H1 (cell line): Measurements from ENCODE around the gene EPB41L4B. TPM values are rescaled to one million over a fixed set of nuclear protein-coding genes. Genes with fewer than 3 reads are reported as not detected.

Experiments used
- CTCF ChIA-PET: fragments of 300-600 bp; sonication (Branson Sonifier 250); formaldehyde crosslinking; loops from one replicate; lab custom pipeline; 2021; ENCODE audit not compliant: partially characterized antibody; lab: Charles Lee
- POLR2A ChIA-PET: fragments of 300-600 bp; sonication (Branson Sonifier 250); formaldehyde crosslinking; loops from one replicate; lab custom pipeline; 2021; ENCODE audit warnings: inconsistent platforms; ENCODE audit not compliant: partially characterized antibody; lab: Charles Lee
- DNase-seq, 2 experiments: peaks; one replicate each; pipeline versions ENCODE4 v3.0.0 to v3.0.0-alpha.2; 2010 to 2022; ENCODE audit warnings: low spot score in 2 of 2, low read depth in 1 of 2, mixed read lengths in 1 of 2
- FAIRE-seq: peaks from 2 replicates; lab custom pipeline; 2011; peaks lifted over from hg19 to GRCh38; lab: Jason Lieb, UNC
- H2AFZ ChIP-seq: 2 replicates; pipeline ENCODE4 v1.8.1; 2012; ENCODE audit warnings: low read length, inconsistent platforms
- H2AK5ac ChIP-seq: 2 replicates; pipeline ENCODE4 v1.6.1; 2013; ENCODE audit warnings: low read depth, low read length
- H2BK120ac ChIP-seq: replicated peaks from 2 replicates; pipeline ENCODE3; 2013; ENCODE audit warnings: low read depth, low read length, inconsistent platforms
- H2BK12ac ChIP-seq: 2 replicates; pipeline ENCODE4 v1.6.1; 2013; ENCODE audit warnings: low read depth, low read length
- H2BK15ac ChIP-seq: 2 replicates; pipeline ENCODE4 v1.6.1; 2013; ENCODE audit warnings: low read length
- H2BK20ac ChIP-seq: 2 replicates; pipeline ENCODE4 v1.6.1; 2013; ENCODE audit warnings: low read length
- H2BK5ac ChIP-seq: 2 replicates; pipeline ENCODE4 v1.6.1; 2013; ENCODE audit warnings: low read depth, low read length
- H3K14ac ChIP-seq: 2 replicates; pipeline ENCODE4 v1.6.1; 2013; ENCODE audit warnings: inconsistent platforms; ENCODE audit not compliant: insufficient read length
- H3K18ac ChIP-seq: 2 replicates; pipeline ENCODE4 v1.6.1; 2013; ENCODE audit warnings: low read length; ENCODE audit errors: extremely low read depth
- H3K23ac ChIP-seq: 2 replicates; pipeline ENCODE4 v1.6.1; 2013; ENCODE audit warnings: inconsistent platforms; ENCODE audit not compliant: insufficient read length
- H3K23me2 ChIP-seq: 2 replicates; pipeline ENCODE4 v1.6.1; 2013; ENCODE audit warnings: low read depth, low read length
- H3K27ac ChIP-seq: 2 replicates; pipeline ENCODE4 v1.6.1; 2011; ENCODE audit warnings: low read depth, low read length, inconsistent platforms
- H3K27me3 ChIP-seq, 4 experiments: replicated peaks in 1 of 4; 1 replicate in 1 of 4; 2 replicates in 3 of 4; pipeline versions ENCODE4 v1.6.1 to v1.8.1; 2011 to 2013; ENCODE audit warnings: low read length in 3 of 4, mild to moderate bottlenecking in 3 of 4, inconsistent platforms in 2 of 4, mixed read lengths in 2 of 4, moderate library complexity in 1 of 4; ENCODE audit not compliant: control insufficient read depth in 3 of 4, insufficient read depth in 3 of 4; ENCODE audit errors: extremely low read depth in 1 of 4
- H3K36me3 ChIP-seq, 4 experiments: 2 replicates each; pipeline versions ENCODE4 v1.6.1 to v1.8.1; 2011 to 2013; ENCODE audit warnings: mild to moderate bottlenecking in 4 of 4, low read length in 3 of 4, moderate library complexity in 2 of 4, control low read depth in 1 of 4, inconsistent platforms in 1 of 4; ENCODE audit not compliant: insufficient read depth in 4 of 4, control insufficient read depth in 2 of 4
- H3K4ac ChIP-seq: replicated peaks from 2 replicates; pipeline ENCODE3; 2013; ENCODE audit warnings: low read length, low read depth, mixed read lengths, inconsistent platforms; ENCODE audit not compliant: insufficient read length
- H3K4me1 ChIP-seq, 4 experiments: replicated peaks in 1 of 4; 1 replicate in 1 of 4; 2 replicates in 3 of 4; pipeline versions ENCODE4 v1.6.1 to v1.8.1; 2011 to 2013; ENCODE audit warnings: low read length in 3 of 4, inconsistent platforms in 2 of 4, mixed read lengths in 1 of 4; ENCODE audit not compliant: insufficient read depth in 4 of 4, control insufficient read depth in 3 of 4
- H3K4me2 ChIP-seq, 2 experiments: 2 replicates each; pipeline versions ENCODE4 v1.6.1 to v1.8.1; 2011 to 2013; ENCODE audit warnings: low read depth in 2 of 2, low read length in 2 of 2, control low read depth in 1 of 2, inconsistent platforms in 1 of 2, mild to moderate bottlenecking in 1 of 2; ENCODE audit not compliant: insufficient read depth in 1 of 2
- H3K4me3 ChIP-seq, 4 experiments: fragments of 200-600, 300-600 bp in 1 of 4; sonication (generic), shearing (Covaris generic), sonication (Bioruptor Twin) in 1 of 4; 2 replicates each; pipeline versions ENCODE4 v1.5.1 to v1.8.1; 2011 to 2016; ENCODE audit warnings: low read length in 4 of 4, low read depth in 3 of 4, control low read depth in 2 of 4, inconsistent platforms in 2 of 4, mild to moderate bottlenecking in 2 of 4, mixed read lengths in 1 of 4, moderate library complexity in 1 of 4; ENCODE audit not compliant: insufficient read depth in 2 of 4; ENCODE audit errors: extremely low read depth in 1 of 4
- H3K56ac ChIP-seq: replicated peaks from 2 replicates; pipeline ENCODE3; 2013; ENCODE audit warnings: low read depth, mild to moderate bottlenecking, mixed read lengths, low read length, inconsistent platforms; ENCODE audit not compliant: insufficient read length
- H3K79me1 ChIP-seq: 2 replicates; pipeline ENCODE4 v1.6.1; 2013; ENCODE audit warnings: low read depth, low read length, control low read depth
- H3K79me2 ChIP-seq, 2 experiments: 2 replicates each; pipeline versions ENCODE4 v1.6.1 to v1.8.1; 2012 to 2013; ENCODE audit warnings: low read length in 2 of 2, mild to moderate bottlenecking in 2 of 2, inconsistent platforms in 1 of 2; ENCODE audit not compliant: insufficient read depth in 2 of 2, control insufficient read depth in 1 of 2
- H3K9ac ChIP-seq, 4 experiments: replicated peaks in 1 of 4; 1 replicate in 1 of 4; 2 replicates in 3 of 4; pipeline versions ENCODE4 v1.6.1 to v1.8.1; 2011 to 2013; ENCODE audit warnings: low read depth in 3 of 4, low read length in 3 of 4, control low read depth in 2 of 4, mild to moderate bottlenecking in 2 of 4, moderate library complexity in 2 of 4, inconsistent platforms in 1 of 4; ENCODE audit errors: extremely low read depth in 1 of 4
- H3K9me3 ChIP-seq, 2 experiments: 2 replicates each; pipeline versions ENCODE4 v1.6.1 to v1.8.1; 2012 to 2013; ENCODE audit warnings: mild to moderate bottlenecking in 2 of 2, moderate library complexity in 2 of 2, control low read depth in 1 of 2, inconsistent platforms in 1 of 2, low read depth in 1 of 2, low read length in 1 of 2, mixed read lengths in 1 of 2; ENCODE audit not compliant: insufficient read depth in 2 of 2
- H4K20me1 ChIP-seq, 2 experiments: replicated peaks in 1 of 2; 2 replicates each; pipeline versions ENCODE3 to v1.8.1; 2011 to 2013; ENCODE audit warnings: inconsistent platforms in 2 of 2, low read length in 2 of 2, mild to moderate bottlenecking in 1 of 2; ENCODE audit not compliant: insufficient read depth in 2 of 2, control insufficient read depth in 1 of 2
- H4K5ac ChIP-seq: 2 replicates; pipeline ENCODE4 v1.6.1; 2013; ENCODE audit warnings: low read length, low read depth, mixed read lengths, inconsistent platforms; ENCODE audit not compliant: insufficient read length
- H4K8ac ChIP-seq: 2 replicates; pipeline ENCODE4 v1.8.0; 2013; ENCODE audit warnings: mild to moderate bottlenecking, moderate library complexity, low read length, inconsistent platforms; ENCODE audit not compliant: insufficient read depth; ENCODE audit errors: extremely low read depth
- H4K91ac ChIP-seq: replicated peaks from 2 replicates; pipeline ENCODE3; 2013; ENCODE audit warnings: low read length, mixed read lengths, inconsistent platforms; ENCODE audit not compliant: insufficient read length
- CBX8 ChIP-seq: fragments of 300-800, 300-1000 bp; sonication (generic); IDR thresholded peaks from 2 replicates; pipeline ENCODE4 v1.7.1; 2016; ENCODE audit warnings: low read depth, low read length, borderline replicate concordance
- CHD1 ChIP-seq: IDR thresholded peaks from 2 replicates; pipeline ENCODE4 v1.6.1; 2012; ENCODE audit warnings: low read depth, low read length, improper control_type of control experiment
- CHD2 ChIP-seq: IDR thresholded peaks from 2 replicates; pipeline ENCODE4 v1.6.1; 2012; ENCODE audit warnings: low read length, improper control_type of control experiment
- FOSL1 ChIP-seq: IDR thresholded peaks from 2 replicates; pipeline ENCODE4 v1.6.1; 2011; ENCODE audit warnings: mild to moderate bottlenecking, low read depth, low read length, moderate library complexity; ENCODE audit not compliant: insufficient read depth
- HDAC6 ChIP-seq: IDR thresholded peaks from one replicate; pipeline ENCODE4 v1.7.1; 2012; ENCODE audit warnings: low read depth, mild to moderate bottlenecking, inconsistent platforms, low read length, moderate library complexity
- MAFK ChIP-seq: IDR thresholded peaks from 2 replicates; pipeline ENCODE4 v1.6.1; 2012; ENCODE audit warnings: low read depth, mild to moderate bottlenecking, improper control_type of control experiment, low read length
- NANOG ChIP-seq: IDR thresholded peaks from 2 replicates; pipeline ENCODE4 v1.6.1; 2011; ENCODE audit warnings: low read length, low read depth, mild to moderate bottlenecking, inconsistent platforms; ENCODE audit not compliant: insufficient read depth, poor library complexity, severe bottlenecking
- NRF1 ChIP-seq: IDR thresholded peaks from 2 replicates; pipeline ENCODE4 v1.6.1; 2011; ENCODE audit warnings: mild to moderate bottlenecking, low read depth, low read length, improper control_type of control experiment
- POLR2A ChIP-seq, 2 experiments: IDR thresholded peaks; 1 replicate in 1 of 2; 2 replicates in 1 of 2; pipeline ENCODE4 v1.6.1; 2011; ENCODE audit warnings: low read depth in 2 of 2, low read length in 2 of 2, mild to moderate bottlenecking in 2 of 2; ENCODE audit errors: control extremely low read depth in 1 of 2
- RBBP5 ChIP-seq: IDR thresholded peaks from 2 replicates; pipeline ENCODE4 v1.7.1; 2012; ENCODE audit warnings: low read depth, mild to moderate bottlenecking, inconsistent platforms, low read length, moderate library complexity, borderline replicate concordance
- RXRA ChIP-seq: IDR thresholded peaks from 2 replicates; pipeline ENCODE4 v1.6.1; 2011; ENCODE audit warnings: low read depth, mild to moderate bottlenecking, low read length, moderate library complexity; ENCODE audit not compliant: insufficient read depth
- SIN3A ChIP-seq, 2 experiments: IDR thresholded peaks in 1 of 2; conservative IDR thresholded peaks in 1 of 2; 2 replicates each; pipeline ENCODE4 v1.6.1; 2011 to 2012; ENCODE audit warnings: low read length in 2 of 2, improper control_type of control experiment in 1 of 2, low read depth in 1 of 2, mild to moderate bottlenecking in 1 of 2
- SP4 ChIP-seq: IDR thresholded peaks from 2 replicates; pipeline ENCODE4 v1.6.1; 2012; ENCODE audit warnings: low read length, inconsistent platforms
- SRF ChIP-seq: IDR thresholded peaks from 2 replicates; pipeline ENCODE4 v1.6.1; 2011; ENCODE audit warnings: mild to moderate bottlenecking, low read depth, low read length, moderate library complexity
- WGBS, 2 experiments: shearing (Covaris generic) in 1 of 2; methylation state at CpG; one replicate each; pipeline versions ENCODE4 v1.1.6 to v1.1.7; 2013 to 2015; ENCODE audit warnings: low lambda C conversion rate in 2 of 2, mixed read lengths in 2 of 2, inconsistent platforms in 1 of 2, low coverage in 1 of 2, missing lambda C conversion rate in 1 of 2; ENCODE audit not compliant: insufficient replicate concordance in 2 of 2, insufficient coverage in 1 of 2, insufficient read length in 1 of 2; ENCODE audit errors: extremely low coverage in 1 of 2, missing lambda C conversion rate in 1 of 2; 5-methylcytosine and 5-hydroxymethylcytosine counted together
- polyA plus RNA-seq, 7 experiments: library from polyadenylated mRNA; depleted of rRNA in 3 of 7; stranded (reverse) in 5 of 7; unstranded in 2 of 7; fragments of >200 nt in 5 of 7; fragments of 200-250 nt in 2 of 7; gene quantifications; 1 replicate in 5 of 7; 2 replicates in 1 of 7; 4 replicates in 1 of 7; pipeline versions ENCODE4 v1.2.1 to v1.2.3, GENCODE V29; 2011 to 2013; ENCODE audit warnings: missing spikeins in 2 of 7, mixed read lengths in 2 of 7
- total RNA-seq: library from RNA; stranded (reverse); fragmentation: NEBNext Ultra II Directional; extraction: Animal tissue kit (Norgen Biotek cat#: 25700); gene quantifications from 2 replicates; pipeline ENCODE4 v1.2.1, GENCODE V29; 2021

Gene EPB41L4B
- total and polyA plus RNA-seq, 2 of the 8 experiments (the other 6 are each of a cell fraction or from before 2014, with no cell fraction given), result 11.9 to 25.0 TPM

DNA sequence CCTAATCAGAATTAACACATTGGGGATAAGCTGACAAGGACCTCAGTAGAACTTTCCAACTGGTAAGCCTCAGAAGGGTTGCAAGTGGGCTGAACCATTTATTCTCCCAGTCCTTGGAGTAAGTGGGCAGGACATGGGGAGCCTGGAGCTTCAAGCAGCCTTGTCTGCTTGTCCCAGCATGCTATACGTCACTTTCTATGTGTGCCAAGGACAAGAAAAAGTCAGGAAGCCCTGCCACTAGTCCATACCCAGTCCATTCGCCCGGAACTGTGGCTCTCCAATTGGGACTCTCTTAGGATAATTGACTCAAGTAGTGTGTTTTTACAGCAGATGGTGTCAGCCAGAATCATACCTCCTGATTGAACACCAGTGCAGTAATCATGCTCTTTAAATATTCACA lies 91.2 kb downstream of the EPB41L4B start:
- H3K27me3 ChIP-seq, result no peaks in the 10 kb centered on the region
- no peaks in the 10 kb centered on the region for H3K79me1 ChIP-seq
- no peak overlapping the region for H2AK5ac ChIP-seq
- CTCF ChIA-PET, result interaction anchor here (1.4 to 3.1 kb wide), 3 partner anchors 24 to 42 kb away, joined by 3 to 18 read pairs (median 5); no protein-coding TSS in a partner anchor
- H3K23me2 ChIP-seq, result no peaks in the 10 kb centered on the region
- no peak overlapping the region for H3K23ac ChIP-seq
- H4K20me1 ChIP-seq, result no peaks in the 10 kb centered on the region
- H2BK5ac ChIP-seq, result no peak overlapping the region
- no peak overlapping the region for H3K27ac ChIP-seq
- H3K4me1 ChIP-seq, result no peaks in the 10 kb centered on the region
- TF ChIP-seq SIN3A (conservative IDR thresholded peaks at IDR 0.05 in 1 of 2, IDR thresholded peaks at IDR 0.05 in 1 of 2; ENCODE audit: low read depth in 1 of 2, low read length in 2 of 2) (no peak), CHD2 (no peak), NRF1 (no peak), NANOG (no peak), MAFK (no peak), SP4 (no peak), CBX8 (no peak), SRF (no peak), HDAC6 (no peak), RXRA (no peak), FOSL1 (no peak), RBBP5 (no peak), POLR2A (IDR thresholded peaks at IDR 0.05; ENCODE audit: control extremely low read depth in 1 of 2, low read depth in 2 of 2, low read length in 2 of 2) (no peak), CHD1 (no peak)
- WGBS, 2 experiments, result 91% methylated on average over 3 of the region's 3 CpGs; no CpG with 5 or more reads in 1 of the 2 experiments
- no peak overlapping the region for H3K4me2 ChIP-seq
- POLR2A ChIA-PET, result interaction anchor here (0.9 kb wide), 1 partner anchor 180 kb away, joined by 3 read pairs; no protein-coding TSS in a partner anchor
- H4K91ac ChIP-seq, result no peak overlapping the region
- H2BK12ac ChIP-seq, result no peak overlapping the region
- DNase-seq (no peak), FAIRE-seq (no peak)
- H3K9me3 ChIP-seq, result no peaks in the 10 kb centered on the region
- H2AFZ ChIP-seq, result no peak overlapping the region
- no peak overlapping the region for H4K8ac ChIP-seq
- no peak overlapping the region for H3K56ac ChIP-seq
- H3K18ac ChIP-seq, result no peak overlapping the region
- no peak overlapping the region for H2BK120ac ChIP-seq
- H4K5ac ChIP-seq, result no peak overlapping the region
- H2BK20ac ChIP-seq, result no peak overlapping the region
- no peak overlapping the region for H2BK15ac ChIP-seq
- H3K9ac ChIP-seq, result no peak overlapping the region
- no peak overlapping the region for H3K4ac ChIP-seq
- no peaks in the 10 kb centered on the region for H3K36me3 ChIP-seq
- H3K79me2 ChIP-seq, result no peaks in the 10 kb centered on the region
- no peak overlapping the region for H3K14ac ChIP-seq
- no peak overlapping the region for H3K4me3 ChIP-seq
